ENCODE data around the gene ATF3.

- no peak for TF ChIP-seq CTCF (IDR thresholded peaks at IDR 0.05)
- no peak for TF ChIP-seq POLR2A (IDR thresholded peaks at IDR 0.05)
Observed at GRCh38 chr1:212611000-212611948, 2.7 kb downstream of the ATF3 start.

All from lower leg skin (tissue), 3 donors.